HepG2 (cell line): ENCODE measurements around the gene CCDC38.

Source experiments
- ATF7-NPFF ChIP-seq: sonication (generic); formaldehyde crosslinking; IDR thresholded peaks from 2 replicates; pipeline ENCODE4 v1.8.1; 2023; ENCODE audit warnings: mild to moderate bottlenecking, low read depth, missing genetic modification reagents, moderate library complexity
- CTCF ChIP-seq: sonication (generic); formaldehyde crosslinking; IDR thresholded peaks from 2 replicates; pipeline ENCODE4 v1.5.0; 2020; ENCODE audit warnings: mild to moderate bottlenecking, missing genetic modification reagents, moderate library complexity
- NCOA2 ChIP-seq: sonication (generic); formaldehyde crosslinking; IDR thresholded peaks from 2 replicates; pipeline ENCODE4 v1.8.0; 2022; ENCODE audit warnings: inconsistent platforms
- POLR2AphosphoS2 ChIP-seq: IDR thresholded peaks from 2 replicates; pipeline ENCODE4 v1.6.1; 2011; ENCODE audit warnings: low read depth, low read length, improper control_type of control experiment
- REST ChIP-seq, 2 experiments: IDR thresholded peaks; 2 replicates each; pipeline ENCODE4 v1.6.1; 2011 to 2012; ENCODE audit warnings: low read length in 2 of 2, borderline replicate concordance in 1 of 2, low read depth in 1 of 2, mild to moderate bottlenecking in 1 of 2, moderate library complexity in 1 of 2
- RFX1 ChIP-seq: fragments of 450-650 bp; IDR thresholded peaks from 2 replicates; pipeline ENCODE4 v1.6.1; 2017
- SP5 ChIP-seq: IDR thresholded peaks from 2 replicates; pipeline ENCODE4 v1.6.1; 2016; ENCODE audit warnings: low read depth, borderline replicate concordance
- YY1 ChIP-seq: IDR thresholded peaks from 2 replicates; pipeline ENCODE4 v1.6.1; 2011; ENCODE audit warnings: low read length, low read depth, moderate library complexity, mild to moderate bottlenecking; ENCODE audit not compliant: insufficient read depth, insufficient replicate concordance
- ZBTB8A ChIP-seq: sonication (generic); formaldehyde crosslinking; IDR thresholded peaks from 2 replicates; pipeline ENCODE4 v1.4.0; 2020; ENCODE audit warnings: mild to moderate bottlenecking, low read depth, missing genetic modification reagents, borderline replicate concordance
- ZFP91 ChIP-seq: sonication (generic); formaldehyde crosslinking; IDR thresholded peaks from 2 replicates; pipeline ENCODE4 v1.9.0; 2022; ENCODE audit warnings: missing genetic modification reagents, mild to moderate bottlenecking, borderline replicate concordance
- ZNF24 ChIP-seq: fragments of 450-650 bp; IDR thresholded peaks from 2 replicates; pipeline ENCODE4 v1.6.1; 2017; ENCODE audit warnings: antibody characterized with exemption, mild to moderate bottlenecking

GRCh38 chr12:95970905-95971304, 28.5 kb upstream of the CCDC38 start:
- TF ChIP-seq SP5 (CRISPR knock-in tag), result no peak
- no peak for TF ChIP-seq CTCF (CRISPR knock-in tag)
- TF ChIP-seq REST (IDR thresholded peaks at IDR 0.05; ENCODE audit: borderline replicate concordance in 1 of 2, low read depth in 1 of 2, low read length in 2 of 2), result no peak
- TF ChIP-seq POLR2AphosphoS2, result no peak
- TF ChIP-seq RFX1, result no peak
- no peak for TF ChIP-seq ZBTB8A
- TF ChIP-seq ATF7-NPFF (CRISPR knock-in tag), result no peak
- TF ChIP-seq ZFP91, result no peak
- no peak for TF ChIP-seq NCOA2
- no peak for TF ChIP-seq YY1
- TF ChIP-seq ZNF24, result no peak
